Body of pancreas (tissue), 4 donors: Measurements from ENCODE around the gene SLC9A2. TPM values are rescaled to one million over a fixed set of nuclear protein-coding genes. Genes with fewer than 3 reads are reported as not detected.

Source experiments
- ATAC-seq: fragments of 150-250 bp; one replicate; pipeline ENCODE4 v1.9.1; 2016
- DNase-seq, 4 donors: peaks; one replicate each; pipeline ENCODE4 v3.0.0-alpha.2; 2019
- H3K27ac ChIP-seq, 4 donors: fragments of 200-600 bp; sonication (generic); 1 replicate in 3 of 4; 2 replicates in 1 of 4; pipeline versions ENCODE4 v1.5.1 to v1.6.1; 2016 to 2019; ENCODE audit warnings: mild to moderate bottlenecking in 1 of 4, mixed read lengths in 1 of 4, moderate library complexity in 1 of 4
- H3K27me3 ChIP-seq, 2 donors: fragments of 200-600 bp; sonication (generic); one replicate each; pipeline ENCODE4 v1.6.0; 2016; ENCODE audit warnings: mild to moderate bottlenecking in 1 of 2
- H3K36me3 ChIP-seq, 2 donors: fragments of 200-600 bp; sonication (generic); replicated peaks in 1 of 2; 2 replicates each; pipeline ENCODE4 v1.5.1; 2016; ENCODE audit warnings: low read depth in 2 of 2; ENCODE audit not compliant: insufficient read depth in 1 of 2
- H3K4me1 ChIP-seq: fragments of 200-600 bp; sonication (generic); one replicate; pipeline ENCODE4 v1.6.0; 2016
- H3K4me3 ChIP-seq, 2 donors: fragments of 200-600 bp; sonication (generic); 1 replicate in 1 of 2; 2 replicates in 1 of 2; pipeline ENCODE4 v1.5.1; 2016 to 2019
- H3K9me3 ChIP-seq, 3 donors: fragments of 200-600 bp; sonication (generic); 1 replicate in 2 of 3; 2 replicates in 1 of 3; pipeline ENCODE4 v1.5.1; 2016
- POLR2A ChIP-seq, 3 donors: fragments of 450-650 bp; IDR thresholded peaks; one replicate each; pipeline ENCODE4 v1.6.1; 2016; ENCODE audit warnings: antibody characterized with exemption in 3 of 3, mild to moderate bottlenecking in 2 of 3
- WGBS, 2 donors: methylation state at CpG; one replicate each; pipeline ENCODE4 v1.1.5; 2017; 5-methylcytosine and 5-hydroxymethylcytosine counted together
- intact Hi-C: fragments of 100-400 bp; cut with DNase I; formaldehyde crosslinking; loops from one replicate; pipeline ENCODE4 v1.15.1; 2023
- total RNA-seq, 2 donors: library from RNA; depleted of rRNA; stranded (reverse); fragments of >200 nt; gene quantifications; one replicate each; pipeline ENCODE4 v1.1.0, GENCODE V29; 2016
- TF ChIP-seq, protein P1 (sequence below), 7 experiments: fragments of 450-650 bp in 4 of 7; fragments of 200-600 bp in 3 of 7; sonication (generic) in 3 of 7; IDR thresholded peaks; one replicate each; pipeline ENCODE4 v1.5.1; 2016 to 2019; ENCODE audit warnings: antibody characterized with exemption in 7 of 7

Gene SLC9A2
- total RNA-seq, 2 donors from 2014 or later: 1.0 TPM; not detected in 1

DNA sequence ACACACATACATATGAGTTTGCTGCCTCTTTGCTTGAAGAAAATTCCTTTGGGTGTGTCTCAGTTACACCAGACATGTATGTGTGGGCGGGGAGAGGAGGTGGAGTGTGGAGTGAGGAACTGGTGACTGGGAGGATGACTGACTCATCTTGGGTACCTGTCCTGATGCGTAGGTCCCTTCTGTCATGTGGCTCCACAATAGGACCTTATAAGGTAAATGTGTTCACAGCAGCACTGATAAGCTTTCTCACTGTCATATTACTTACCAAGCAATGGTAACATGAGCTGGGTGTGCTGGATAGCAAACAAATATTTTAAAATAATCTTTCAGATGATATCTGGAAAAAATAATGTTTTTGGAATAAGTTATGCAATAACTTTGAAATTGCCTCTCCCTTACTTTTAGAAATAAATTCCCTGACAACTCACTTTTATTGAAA lies 45.1 kb downstream of the SLC9A2 start:
- H3K4me3 ChIP-seq: no peak overlapping the region
- no peaks in the 10 kb centered on the region for H3K27me3 ChIP-seq
- DNase-seq (no peak), ATAC-seq (no peak)
- intact Hi-C loops: no loop called here
- no peaks in the 10 kb centered on the region for H3K9me3 ChIP-seq
- TF ChIP-seq POLR2A (IDR thresholded peaks at IDR 0.05): no peak
- TF ChIP-seq, protein P1, sequence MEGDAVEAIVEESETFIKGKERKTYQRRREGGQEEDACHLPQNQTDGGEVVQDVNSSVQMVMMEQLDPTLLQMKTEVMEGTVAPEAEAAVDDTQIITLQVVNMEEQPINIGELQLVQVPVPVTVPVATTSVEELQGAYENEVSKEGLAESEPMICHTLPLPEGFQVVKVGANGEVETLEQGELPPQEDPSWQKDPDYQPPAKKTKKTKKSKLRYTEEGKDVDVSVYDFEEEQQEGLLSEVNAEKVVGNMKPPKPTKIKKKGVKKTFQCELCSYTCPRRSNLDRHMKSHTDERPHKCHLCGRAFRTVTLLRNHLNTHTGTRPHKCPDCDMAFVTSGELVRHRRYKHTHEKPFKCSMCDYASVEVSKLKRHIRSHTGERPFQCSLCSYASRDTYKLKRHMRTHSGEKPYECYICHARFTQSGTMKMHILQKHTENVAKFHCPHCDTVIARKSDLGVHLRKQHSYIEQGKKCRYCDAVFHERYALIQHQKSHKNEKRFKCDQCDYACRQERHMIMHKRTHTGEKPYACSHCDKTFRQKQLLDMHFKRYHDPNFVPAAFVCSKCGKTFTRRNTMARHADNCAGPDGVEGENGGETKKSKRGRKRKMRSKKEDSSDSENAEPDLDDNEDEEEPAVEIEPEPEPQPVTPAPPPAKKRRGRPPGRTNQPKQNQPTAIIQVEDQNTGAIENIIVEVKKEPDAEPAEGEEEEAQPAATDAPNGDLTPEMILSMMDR (IDR thresholded peaks at IDR 0.05): no peak
- H3K36me3 ChIP-seq: no peaks in the 10 kb centered on the region
- no peak overlapping the region for H3K27ac ChIP-seq
- WGBS, 2 donors: 64 to 76% methylated on average over 2 of the region's 2 CpGs
- H3K4me1 ChIP-seq: no peaks in the 10 kb centered on the region

DNA sequence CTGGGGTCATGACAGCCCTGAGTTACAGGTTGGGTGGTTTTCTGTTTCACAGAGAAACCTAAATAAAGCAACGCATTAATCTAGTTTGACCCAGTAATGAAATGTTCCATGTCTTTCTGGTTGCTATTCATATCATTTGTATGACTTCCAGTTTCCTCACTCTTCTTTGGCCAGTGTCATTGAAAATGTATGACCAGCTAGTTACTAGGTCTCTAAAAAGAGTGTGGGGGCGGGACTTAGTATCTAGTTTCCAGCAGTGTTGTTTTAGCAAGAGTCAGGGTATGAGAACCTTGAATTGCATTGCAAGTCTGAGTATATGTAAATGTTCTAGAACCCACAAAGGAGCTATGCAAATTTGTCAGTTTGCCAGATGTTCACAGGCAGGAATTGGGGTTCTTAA lies 47.7 kb downstream of the SLC9A2 start:
- ATAC-seq: no peak
- H3K36me3 ChIP-seq: no peaks in the 10 kb centered on the region
- no peak overlapping the region for H3K27ac ChIP-seq
- no peak for TF ChIP-seq POLR2A (IDR thresholded peaks at IDR 0.05)
- TF ChIP-seq, protein P1 (IDR thresholded peaks at IDR 0.05): no peak
- H3K4me3 ChIP-seq: no peak overlapping the region
- WGBS, 2 donors: 71 to 74% methylated on average over 2 of the region's 2 CpGs
- H3K4me1 ChIP-seq: no peaks in the 10 kb centered on the region
- no peaks in the 10 kb centered on the region for H3K27me3 ChIP-seq
- H3K9me3 ChIP-seq: no peaks in the 10 kb centered on the region
- intact Hi-C loops: no loop called here
- no peak for DNase-seq

DNA sequence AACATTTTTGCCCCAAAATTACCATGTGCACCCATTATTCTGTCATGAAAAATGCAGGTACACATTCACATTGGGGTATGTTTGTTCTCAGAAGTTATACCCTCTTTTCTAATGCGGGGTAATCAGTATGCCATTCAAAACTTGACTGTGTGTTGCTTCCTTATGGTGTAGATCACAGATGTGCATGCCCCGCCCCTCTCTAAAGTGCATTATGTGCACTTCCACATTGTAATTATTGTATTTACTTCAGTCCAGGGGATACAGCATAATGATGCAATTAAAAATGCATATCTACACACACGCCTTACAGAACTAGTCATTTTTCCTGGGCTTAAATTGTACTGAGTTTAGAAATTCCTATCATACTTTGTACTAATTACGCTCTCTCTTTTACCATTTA lies 48.8 kb downstream of the SLC9A2 start:
- DNase-seq (no peak), ATAC-seq (no peak)
- H3K27me3 ChIP-seq: no peaks in the 10 kb centered on the region
- WGBS, 2 donors: 82 to 88% methylated on average over 4 of the region's 4 CpGs
- H3K9me3 ChIP-seq: no peaks in the 10 kb centered on the region
- intact Hi-C loops: no loop called here
- no peaks in the 10 kb centered on the region for H3K36me3 ChIP-seq
- no peak for TF ChIP-seq POLR2A (IDR thresholded peaks at IDR 0.05)
- TF ChIP-seq, protein P1 (IDR thresholded peaks at IDR 0.05): no peak
- no peak overlapping the region for H3K4me3 ChIP-seq
- H3K27ac ChIP-seq: no peak overlapping the region
- H3K4me1 ChIP-seq: no peaks in the 10 kb centered on the region

DNA sequence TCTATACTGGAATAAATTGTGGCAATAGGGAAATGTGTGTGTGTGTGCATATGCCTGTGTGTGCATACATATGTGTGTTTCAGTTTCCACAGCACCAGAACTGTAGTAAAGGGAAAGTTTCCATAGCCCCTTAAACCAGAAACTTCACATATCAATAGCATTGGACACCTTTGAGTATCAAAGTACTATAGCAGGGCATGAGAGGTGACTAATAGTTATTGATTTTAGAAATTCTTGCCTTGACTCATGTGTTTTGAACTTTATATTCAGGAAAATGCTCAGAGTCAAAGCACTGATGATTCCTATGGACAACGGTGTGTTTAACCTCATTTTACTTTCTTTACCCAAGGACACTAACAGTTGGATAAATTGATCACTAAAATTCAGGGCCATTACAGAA lies 50.0 kb downstream of the SLC9A2 start:
- 30 to 31% methylated on average over 1 of the region's 1 CpG for WGBS, 2 donors
- Histone ChIP-seq H3K4me3 (no peak overlapping the region), H3K4me1 (no peaks in the 10 kb centered on the region), H3K36me3 (no peaks in the 10 kb centered on the region), H3K27ac (no peak overlapping the region), H3K27me3 (no peaks in the 10 kb centered on the region), H3K9me3 (no peaks in the 10 kb centered on the region)
- TF ChIP-seq, protein P1 (IDR thresholded peaks at IDR 0.05): no peak
- no peak for TF ChIP-seq POLR2A (IDR thresholded peaks at IDR 0.05)
- DNase-seq (no peak), ATAC-seq (no peak)
- intact Hi-C loops: no loop called here

DNA sequence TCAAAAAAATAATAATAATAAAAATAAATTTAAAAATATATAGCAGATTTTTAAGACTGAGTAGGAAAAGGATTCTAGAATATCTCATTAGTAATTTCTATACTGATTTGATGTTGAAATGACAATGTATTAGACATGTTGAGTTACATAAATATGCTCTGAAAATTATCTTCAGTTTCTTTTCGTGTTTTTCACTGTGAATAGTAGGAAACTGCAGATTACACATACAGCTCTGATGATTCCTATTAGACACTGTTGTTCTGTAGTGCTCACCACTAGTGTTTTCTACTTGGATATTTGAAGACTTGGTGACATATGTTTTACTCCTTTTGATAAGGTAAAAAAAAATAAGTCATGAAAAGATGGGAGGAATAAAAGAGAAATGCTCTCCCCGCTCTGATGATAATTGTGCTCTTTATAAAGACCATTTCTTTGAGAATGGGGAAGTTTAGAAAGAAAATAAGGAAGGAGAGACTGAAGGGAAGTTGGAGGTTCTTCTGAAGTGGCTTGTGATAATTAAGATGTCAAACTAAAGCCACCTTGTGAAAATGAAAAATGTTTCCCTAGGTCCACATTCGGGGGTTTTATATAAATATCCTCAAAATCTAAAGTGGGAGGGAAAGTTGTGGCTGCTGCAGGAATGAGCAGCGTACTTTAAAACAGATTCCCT lies 52.9 kb downstream of the SLC9A2 start:
- 46 to 67% methylated on average over 4 of the region's 4 CpGs for WGBS, 2 donors
- no peak overlapping the region for H3K27ac ChIP-seq
- no peaks in the 10 kb centered on the region for H3K9me3 ChIP-seq
- no peak for ATAC-seq
- H3K36me3 ChIP-seq: no peaks in the 10 kb centered on the region
- DNase-seq: no peak
- no peak overlapping the region for H3K4me3 ChIP-seq
- intact Hi-C loops: no loop called here
- no peaks in the 10 kb centered on the region for H3K27me3 ChIP-seq
- H3K4me1 ChIP-seq: no peaks in the 10 kb centered on the region
- TF ChIP-seq, protein P1 (IDR thresholded peaks at IDR 0.05): no peak
- no peak for TF ChIP-seq POLR2A (IDR thresholded peaks at IDR 0.05)
